ENCODE data around the gene SNX15. TPM values are rescaled to one million over a fixed set of nuclear protein-coding genes. Genes with fewer than 3 reads are reported as not detected.

The SNX15 gene
- total RNA-seq, 2 donors from 2014 or later = 37.7 to 53.8 TPM

DNA sequence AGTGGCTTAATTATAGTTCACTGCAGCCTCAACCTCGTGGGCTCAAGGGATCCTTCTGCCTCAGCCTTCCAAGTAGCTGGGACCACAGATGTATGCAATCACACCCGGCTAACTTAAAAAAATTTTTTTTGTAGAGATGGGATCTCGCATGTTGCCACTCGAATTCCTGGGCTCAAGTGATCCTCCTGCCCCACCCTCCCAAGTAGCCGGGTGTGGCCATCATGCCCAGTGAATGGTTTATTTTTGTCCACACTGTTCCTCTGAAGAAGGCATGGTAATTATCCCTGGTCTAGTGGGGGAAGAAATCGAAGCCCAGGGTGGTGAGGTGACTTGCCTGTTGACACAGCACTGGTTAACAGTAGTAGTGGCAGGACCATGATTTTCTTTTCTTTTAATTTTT is 15.7 kb downstream of the SNX15 start:
- intact Hi-C loops (cut with DNase I) = no loop called here

DNA sequence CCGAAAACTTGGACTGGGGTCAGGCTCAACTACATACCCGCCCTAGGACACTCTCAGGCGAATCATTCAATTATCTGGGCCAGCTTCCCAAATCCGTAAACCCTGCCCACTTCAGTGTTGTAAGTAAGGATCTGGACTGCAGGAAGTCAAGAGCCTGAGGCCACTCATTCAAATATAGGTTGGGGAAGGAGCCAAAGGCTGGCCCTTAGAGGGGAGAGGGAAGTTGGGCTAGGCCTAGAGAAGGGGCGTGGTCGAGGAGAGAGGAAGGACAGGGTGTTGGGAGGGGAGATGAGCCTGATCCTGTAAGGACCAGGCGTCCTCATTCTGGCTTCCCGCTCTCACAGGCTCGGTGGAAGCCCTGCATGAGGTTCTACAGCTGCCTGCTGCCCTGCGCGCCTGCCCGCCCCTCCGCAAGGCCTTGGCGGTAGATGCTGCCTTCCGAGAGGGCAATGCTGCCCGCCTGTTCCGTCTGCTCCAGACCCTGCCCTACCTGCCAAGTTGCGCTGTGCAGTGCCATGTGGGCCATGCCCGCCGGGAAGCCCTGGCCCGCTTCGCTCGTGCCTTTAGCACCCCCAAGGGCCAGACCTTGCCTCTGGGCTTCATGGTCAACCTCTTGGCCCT is 16.8 kb downstream of the SNX15 start:
- Histone ChIP-seq H3K36me3 (no peaks in the 10 kb centered on the region), H3K9ac (ENCODE audit: low read depth in 2 of 2, low read length in 2 of 2) (no peak overlapping the region), H3K27ac (no peak overlapping the region), H3K4me3 (no peak overlapping the region), H3K27me3 (no peaks in the 10 kb centered on the region), H3K4me1 (peaks cover 4% of the 10 kb centered on the region), H3K9me3 (no peaks in the 10 kb centered on the region)
- TF ChIP-seq, protein P1, sequence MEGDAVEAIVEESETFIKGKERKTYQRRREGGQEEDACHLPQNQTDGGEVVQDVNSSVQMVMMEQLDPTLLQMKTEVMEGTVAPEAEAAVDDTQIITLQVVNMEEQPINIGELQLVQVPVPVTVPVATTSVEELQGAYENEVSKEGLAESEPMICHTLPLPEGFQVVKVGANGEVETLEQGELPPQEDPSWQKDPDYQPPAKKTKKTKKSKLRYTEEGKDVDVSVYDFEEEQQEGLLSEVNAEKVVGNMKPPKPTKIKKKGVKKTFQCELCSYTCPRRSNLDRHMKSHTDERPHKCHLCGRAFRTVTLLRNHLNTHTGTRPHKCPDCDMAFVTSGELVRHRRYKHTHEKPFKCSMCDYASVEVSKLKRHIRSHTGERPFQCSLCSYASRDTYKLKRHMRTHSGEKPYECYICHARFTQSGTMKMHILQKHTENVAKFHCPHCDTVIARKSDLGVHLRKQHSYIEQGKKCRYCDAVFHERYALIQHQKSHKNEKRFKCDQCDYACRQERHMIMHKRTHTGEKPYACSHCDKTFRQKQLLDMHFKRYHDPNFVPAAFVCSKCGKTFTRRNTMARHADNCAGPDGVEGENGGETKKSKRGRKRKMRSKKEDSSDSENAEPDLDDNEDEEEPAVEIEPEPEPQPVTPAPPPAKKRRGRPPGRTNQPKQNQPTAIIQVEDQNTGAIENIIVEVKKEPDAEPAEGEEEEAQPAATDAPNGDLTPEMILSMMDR (IDR thresholded peaks at IDR 0.05) = no peak
- intact Hi-C loops (cut with DNase I) = no loop called here
- DNase-seq = peak; percentile 40

More for the DNA sequence above, 15.7 kb downstream of the SNX15 start:
- H3K27ac ChIP-seq = no peak overlapping the region
- H3K4me1 ChIP-seq = peaks cover 4% of the 10 kb centered on the region
- no peaks in the 10 kb centered on the region for H3K9me3 ChIP-seq
- DNase-seq = no peak
- no peak overlapping the region for H3K9ac ChIP-seq (ENCODE audit: low read depth in 2 of 2, low read length in 2 of 2)
- no peak overlapping the region for H3K4me3 ChIP-seq
- H3K36me3 ChIP-seq = no peaks in the 10 kb centered on the region
- H3K27me3 ChIP-seq = no peaks in the 10 kb centered on the region
- TF ChIP-seq, protein P1 (IDR thresholded peaks at IDR 0.05) = no peak

DNA sequence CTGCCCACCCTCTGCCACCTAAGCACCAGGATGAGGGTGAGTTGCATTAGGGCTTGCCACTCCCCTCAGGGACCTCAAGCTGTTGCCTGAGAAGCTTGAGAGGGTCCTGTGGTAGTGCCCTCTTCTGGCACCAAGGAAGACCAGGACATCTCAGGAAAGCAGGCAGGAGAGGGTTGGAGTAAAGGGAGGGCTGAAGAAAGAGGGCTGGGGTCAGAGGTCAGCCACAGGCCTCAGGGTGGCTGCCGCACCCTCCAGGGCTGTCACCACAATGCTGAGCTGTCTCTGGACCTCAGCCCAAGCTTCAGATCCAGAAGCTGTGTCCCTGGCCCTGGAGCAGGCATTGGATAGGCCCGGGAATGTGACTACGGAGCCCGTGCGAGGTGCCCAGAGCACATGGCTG is 17.8 kb downstream of the SNX15 start:
- Histone ChIP-seq H3K4me3 (no peak overlapping the region), H3K36me3 (no peaks in the 10 kb centered on the region), H3K4me1 (peaks cover 4% of the 10 kb centered on the region), H3K27me3 (no peaks in the 10 kb centered on the region), H3K9ac (ENCODE audit: low read depth in 2 of 2, low read length in 2 of 2) (peak overlapping the region in 1 of 2 donors; percentile 26), H3K27ac (no peak overlapping the region), H3K9me3 (no peaks in the 10 kb centered on the region)
- intact Hi-C loops (cut with DNase I) = no loop called here
- DNase-seq = no peak
- TF ChIP-seq, protein P1 (IDR thresholded peaks at IDR 0.05) = no peak

DNA sequence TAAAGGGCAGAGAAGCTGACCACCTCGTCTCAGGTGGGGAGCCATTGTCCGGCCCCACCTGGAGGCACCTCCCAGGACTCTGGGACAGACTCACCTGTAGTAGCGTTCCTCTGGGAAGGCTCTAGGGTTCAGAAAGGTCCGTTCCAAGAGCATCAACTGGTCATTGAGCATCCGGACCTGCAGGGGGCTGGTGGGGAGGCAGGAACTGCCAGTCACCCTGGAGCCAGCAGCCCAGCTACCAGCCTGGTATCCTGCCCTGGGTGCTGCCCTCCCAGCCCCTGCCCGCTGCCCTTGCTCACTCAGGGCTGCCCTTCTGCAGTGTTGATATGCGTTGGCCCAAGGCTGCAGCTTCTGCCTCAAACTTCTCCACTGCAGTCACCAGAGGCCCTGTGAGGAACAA is 18.5 kb downstream of the SNX15 start:
- Histone ChIP-seq H3K9me3 (no peaks in the 10 kb centered on the region), H3K4me3 (no peak overlapping the region), H3K4me1 (peaks cover 4% of the 10 kb centered on the region), H3K36me3 (no peaks in the 10 kb centered on the region), H3K9ac (ENCODE audit: low read depth in 2 of 2, low read length in 2 of 2) (no peak overlapping the region), H3K27me3 (no peaks in the 10 kb centered on the region), H3K27ac (no peak overlapping the region)
- DNase-seq = no peak
- TF ChIP-seq, protein P1 (IDR thresholded peaks at IDR 0.05) = no peak
- intact Hi-C loops (cut with DNase I) = no loop called here

DNA sequence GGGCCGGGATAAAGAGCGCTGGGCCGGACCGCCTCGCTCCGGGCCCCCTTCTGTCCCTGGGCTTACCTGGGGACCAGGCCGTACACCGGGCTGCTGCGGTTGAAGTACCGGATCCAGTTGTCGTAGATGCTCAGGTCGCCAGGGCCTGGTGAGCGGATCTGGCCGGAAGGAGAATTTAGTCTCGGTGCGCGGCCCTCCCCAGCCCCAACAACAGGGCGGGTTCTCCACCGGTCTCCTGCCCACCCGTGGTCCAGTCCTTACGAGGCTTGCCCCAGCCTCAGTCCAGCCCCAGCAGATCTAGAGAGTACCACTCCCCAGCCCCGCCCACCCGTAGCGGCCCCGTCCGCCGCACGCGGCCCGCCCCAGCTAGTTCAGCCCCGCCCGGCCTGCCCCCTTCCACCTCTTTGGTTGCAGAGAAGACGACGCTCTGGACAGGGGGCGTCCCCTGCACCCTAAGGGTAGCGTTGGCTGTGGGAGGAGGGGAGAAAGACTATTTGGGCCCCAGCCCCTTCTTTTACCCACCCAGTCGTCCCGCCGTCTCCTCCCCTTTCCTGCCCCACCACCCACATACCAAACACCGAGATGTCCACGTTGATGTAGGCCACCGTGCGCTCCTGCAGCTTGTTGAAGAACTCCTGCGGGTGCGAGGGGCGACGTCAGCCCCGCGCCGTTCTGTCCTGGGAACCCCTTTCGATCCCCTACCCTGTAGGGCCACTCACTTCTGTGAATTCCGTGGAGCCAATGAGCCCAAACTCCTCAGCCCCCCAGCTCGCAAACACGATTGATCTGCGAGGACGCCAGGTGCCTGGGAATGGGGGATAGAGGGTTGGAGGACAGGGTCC is 20.6 kb downstream of the SNX15 start:
- peak; percentile 40 for DNase-seq
- peak overlapping the region; percentile 34 for H3K4me3 ChIP-seq

More for the DNA sequence above, 20.6 kb downstream of the SNX15 start:
- Histone ChIP-seq H3K27ac (no peak overlapping the region), H3K9ac (ENCODE audit: low read depth in 2 of 2, low read length in 2 of 2) (peak overlapping the region; percentile 34 to 40), H3K36me3 (no peaks in the 10 kb centered on the region), H3K4me1 (no peaks in the 10 kb centered on the region), H3K9me3 (no peaks in the 10 kb centered on the region), H3K27me3 (no peaks in the 10 kb centered on the region)
- TF ChIP-seq, protein P1 (IDR thresholded peaks at IDR 0.05) = no peak
- intact Hi-C loops (cut with DNase I) = no loop called here
